GM19463 (cell line): ENCODE measurements around the gene NDUFS6.

Experiments used
- ATAC-seq: cut with Tn5 transposase; IDR thresholded peaks from one replicate; pipeline ENCODE4 v1.9.1; 2021; ENCODE audit warnings: mild to moderate bottlenecking, moderate library complexity; ENCODE audit not compliant: unreplicated experiment

Gene NDUFS6

GRCh38 chr5:1765141-1765879, 35.9 kb upstream of the NDUFS6 start:
- ATAC-seq = no peak

- no peak for ATAC-seq
Observed at GRCh38 chr5:1765880-1766235, 35.3 kb upstream of the NDUFS6 start.

- ATAC-seq = no peak
Observed at GRCh38 chr5:1767524-1768282, 33.5 kb upstream of the NDUFS6 start.

- ATAC-seq = no peak
Observed at GRCh38 chr5:1768283-1769000, 32.8 kb upstream of the NDUFS6 start.

GRCh38 chr5:1769017-1769640, 32.1 kb upstream of the NDUFS6 start:
- ATAC-seq = no peak

- ATAC-seq = no peak
Observed at GRCh38 chr5:1769752-1770442, 31.3 kb upstream of the NDUFS6 start.

GRCh38 chr5:1770443-1770802, 30.8 kb upstream of the NDUFS6 start:
- ATAC-seq = no peak

GRCh38 chr5:1771149-1772065, 29.8 kb upstream of the NDUFS6 start:
- ATAC-seq = no peak

- ATAC-seq = peak; percentile 47
Observed at GRCh38 chr5:1772634-1773033, 28.6 kb upstream of the NDUFS6 start.

GRCh38 chr5:1776831-1777230, 24.4 kb upstream of the NDUFS6 start:
- ATAC-seq = no peak

GRCh38 chr5:1777281-1778137, 23.7 kb upstream of the NDUFS6 start:
- no peak for ATAC-seq

- ATAC-seq = no peak
Observed at GRCh38 chr5:1778138-1779020, 22.8 kb upstream of the NDUFS6 start.

- no peak for ATAC-seq
Observed at GRCh38 chr5:1779021-1779680, 22.1 kb upstream of the NDUFS6 start.

- ATAC-seq = no peak
Observed at GRCh38 chr5:1779782-1780613, 21.2 kb upstream of the NDUFS6 start.

GRCh38 chr5:1780614-1780930, 20.6 kb upstream of the NDUFS6 start:
- no peak for ATAC-seq

- no peak for ATAC-seq
Observed at GRCh38 chr5:1781107-1781506, 20.1 kb upstream of the NDUFS6 start.
